WTC11 (cell line): Measurements from ENCODE around the gene EHD4. TPM values are rescaled to one million over a fixed set of nuclear protein-coding genes. Genes with fewer than 3 reads are reported as not detected.

Experiments
- ATAC-seq: fragments of 200-7000 bp; cut with Tn5 transposase; 2 replicates; pipeline ENCODE4 v1.10.0; 2021; ENCODE audit warnings: mild to moderate bottlenecking, moderate library complexity
- CTCF ChIA-PET: fragments of 300-600 bp; sonication (Branson Sonifier 250); formaldehyde crosslinking; loops from one replicate; lab custom pipeline; 2021; ENCODE audit warnings: antibody characterized with exemption; lab: Charles Lee
- POLR2A ChIA-PET: fragments of 350-600 bp; sonication (Branson Sonifier 250); formaldehyde crosslinking; loops from one replicate; lab custom pipeline; 2021; ENCODE audit warnings: antibody characterized with exemption; lab: Charles Lee
- DNase-seq: peaks from one replicate; pipeline ENCODE4 v3.0.0; 2021; ENCODE audit warnings: low spot score
- H3K27ac Mint-ChIP-seq: 2 replicates; pipeline ENCODE4 v1.8.0; 2021; ENCODE audit warnings: mixed read lengths
- H3K27me3 Mint-ChIP-seq: 2 replicates; pipeline ENCODE4 v1.8.0; 2021; ENCODE audit warnings: low read depth, mild to moderate bottlenecking, moderate library complexity, mixed read lengths
- H3K36me3 Mint-ChIP-seq: 2 replicates; pipeline ENCODE4 v1.8.0; 2021; ENCODE audit warnings: mixed read lengths
- H3K4me1 Mint-ChIP-seq: 2 replicates; pipeline ENCODE4 v1.8.0; 2022; ENCODE audit warnings: mixed read lengths
- H3K4me3 Mint-ChIP-seq: 2 replicates; pipeline ENCODE4 v1.8.0; 2021; ENCODE audit warnings: mild to moderate bottlenecking, moderate library complexity, mixed read lengths
- H3K9me3 Mint-ChIP-seq: 2 replicates; pipeline ENCODE4 v1.8.0; 2021; ENCODE audit warnings: mixed read lengths
- CREM ChIP-seq: sonication (generic); formaldehyde crosslinking; IDR thresholded peaks from 2 replicates; pipeline ENCODE4 v1.8.1; 2022; ENCODE audit warnings: mild to moderate bottlenecking, missing genetic modification reagents, moderate library complexity
- E2F1 ChIP-seq: sonication (generic); formaldehyde crosslinking; IDR thresholded peaks from 2 replicates; pipeline ENCODE4 v1.8.0; 2022; ENCODE audit warnings: mild to moderate bottlenecking, missing genetic modification reagents
- ELF4 ChIP-seq: sonication (generic); formaldehyde crosslinking; IDR thresholded peaks from 2 replicates; pipeline ENCODE4 v1.8.1; 2022; ENCODE audit warnings: low read depth, mild to moderate bottlenecking, moderate library complexity, missing genetic modification reagents
- EMX1 ChIP-seq: fragments of 250-450 bp; sonication (Bioruptor Pico); IDR thresholded peaks from 2 replicates; pipeline ENCODE4 v1.8.0; 2021; ENCODE audit warnings: mild to moderate bottlenecking
- HMGXB4 ChIP-seq: sonication (generic); formaldehyde crosslinking; IDR thresholded peaks from 2 replicates; pipeline ENCODE4 v1.8.1; 2023; ENCODE audit warnings: mild to moderate bottlenecking, moderate library complexity, missing genetic modification reagents
- NFYB ChIP-seq: sonication (generic); formaldehyde crosslinking; conservative IDR thresholded peaks from 2 replicates; pipeline ENCODE4 v1.8.0; 2022; ENCODE audit warnings: low read depth, missing genetic modification reagents
- SMAD4 ChIP-seq: sonication (generic); formaldehyde crosslinking; IDR thresholded peaks from 2 replicates; pipeline ENCODE4 v1.8.0; 2022; ENCODE audit warnings: mild to moderate bottlenecking, missing genetic modification reagents
- SP1 ChIP-seq: sonication (generic); formaldehyde crosslinking; conservative IDR thresholded peaks from 2 replicates; pipeline ENCODE4 v1.8.1; 2022; ENCODE audit warnings: missing genetic modification reagents
- TEAD1 ChIP-seq: sonication (generic); formaldehyde crosslinking; IDR thresholded peaks from 2 replicates; pipeline ENCODE4 v1.8.0; 2022; ENCODE audit warnings: mild to moderate bottlenecking, missing genetic modification reagents
- USF1 ChIP-seq: sonication (generic); formaldehyde crosslinking; IDR thresholded peaks from 2 replicates; pipeline ENCODE4 v1.8.0; 2022; ENCODE audit warnings: mild to moderate bottlenecking, missing genetic modification reagents
- USF2 ChIP-seq: sonication (generic); formaldehyde crosslinking; IDR thresholded peaks from 2 replicates; pipeline ENCODE4 v1.8.1; 2023; ENCODE audit warnings: mild to moderate bottlenecking, missing genetic modification reagents, moderate library complexity
- ZNF138 ChIP-seq: sonication (generic); formaldehyde crosslinking; conservative IDR thresholded peaks from 2 replicates; pipeline ENCODE4 v1.8.1; 2022; ENCODE audit warnings: mild to moderate bottlenecking, moderate library complexity, missing genetic modification reagents
- ZNF396 ChIP-seq: fragments of 250-450 bp; sonication (Bioruptor Pico); IDR thresholded peaks from 2 replicates; pipeline ENCODE4 v1.8.0; 2021; ENCODE audit warnings: mild to moderate bottlenecking, moderate library complexity, borderline replicate concordance
- ZNF416 ChIP-seq: fragments of 250-450 bp; sonication (Bioruptor Pico); IDR thresholded peaks from 2 replicates; pipeline ENCODE4 v1.9.0; 2021; ENCODE audit warnings: mild to moderate bottlenecking, inconsistent platforms
- total RNA-seq: library from RNA; stranded (reverse); gene quantifications from 3 replicates; pipeline ENCODE4 v1.2.3, GENCODE V29; 2021
- TF ChIP-seq, protein P1 (sequence below): sonication (generic); formaldehyde crosslinking; IDR thresholded peaks from 2 replicates; pipeline ENCODE4 v1.8.0; 2023; ENCODE audit warnings: missing genetic modification reagents

EHD4 gene
- total RNA-seq, 1 experiment from 2014 or later, result 23.9 TPM

DNA sequence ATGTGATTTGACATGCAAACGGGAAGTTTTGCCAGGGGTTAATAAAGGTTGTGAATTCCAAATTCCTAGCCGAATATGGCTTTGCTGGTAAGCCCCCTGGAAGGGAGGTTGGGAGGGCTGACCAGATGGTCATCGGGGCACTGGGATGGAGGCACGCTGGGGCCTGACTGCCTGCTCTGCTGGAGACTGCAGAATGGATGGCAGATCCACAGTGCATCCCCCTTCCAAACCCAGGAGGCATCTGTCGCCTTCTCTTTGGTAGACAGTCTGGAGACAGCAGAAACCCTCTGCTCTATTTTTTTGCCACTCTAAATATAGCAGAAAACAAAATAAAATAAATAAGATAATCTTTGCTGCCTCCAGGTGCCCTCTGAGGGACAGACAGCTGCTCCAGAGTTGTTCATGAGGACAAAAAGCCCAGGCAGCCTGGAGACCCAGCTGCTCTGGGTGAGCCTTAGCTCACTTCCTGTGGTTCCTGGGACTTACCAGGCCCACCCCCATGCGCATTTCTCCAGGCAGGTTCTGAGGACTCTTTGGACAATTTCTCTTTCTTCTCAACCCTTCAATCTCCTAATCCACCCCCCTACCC, 72.4 kb downstream of the EHD4 start (continued):
- no peak for TF ChIP-seq SP1 (CRISPR knock-in tag)
- no peak for TF ChIP-seq ELF4 (CRISPR knock-in tag)
- no peak for TF ChIP-seq USF1 (CRISPR knock-in tag)
- no peak for TF ChIP-seq E2F1 (CRISPR knock-in tag)
- TF ChIP-seq, protein P1, sequence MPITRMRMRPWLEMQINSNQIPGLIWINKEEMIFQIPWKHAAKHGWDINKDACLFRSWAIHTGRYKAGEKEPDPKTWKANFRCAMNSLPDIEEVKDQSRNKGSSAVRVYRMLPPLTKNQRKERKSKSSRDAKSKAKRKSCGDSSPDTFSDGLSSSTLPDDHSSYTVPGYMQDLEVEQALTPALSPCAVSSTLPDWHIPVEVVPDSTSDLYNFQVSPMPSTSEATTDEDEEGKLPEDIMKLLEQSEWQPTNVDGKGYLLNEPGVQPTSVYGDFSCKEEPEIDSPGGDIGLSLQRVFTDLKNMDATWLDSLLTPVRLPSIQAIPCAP (CRISPR knock-in tag), result no peak
- no peak for TF ChIP-seq ZNF138

GRCh38 chr15:41897363-41897799, 75.0 kb downstream of the EHD4 start:
- 0 out of 2 replicates have a peak, but pooled peaks cover 4% of the 10 kb centered on the region for H3K9me3 Mint-ChIP-seq
- no peaks in the 10 kb centered on the region for H3K4me1 Mint-ChIP-seq
- peaks cover 20% of the 10 kb centered on the region for H3K36me3 Mint-ChIP-seq
- TF ChIP-seq USF2 (CRISPR knock-in tag) (no peak), SMAD4 (CRISPR knock-in tag) (no peak), ZNF396 (no peak), HMGXB4 (no peak), EMX1 (no peak), CREM (CRISPR knock-in tag) (no peak), NFYB (no peak), ZNF416 (CRISPR knock-in tag) (no peak)
- TF ChIP-seq, protein P1 (CRISPR knock-in tag), result no peak
- TF ChIP-seq, all 79 proteins: peak for 0
- ATAC-seq (no peak), DNase-seq (no peak)
- CTCF ChIA-PET, result no interaction called here
- H3K27ac Mint-ChIP-seq, result peak overlapping the region; percentile 26
- POLR2A ChIA-PET, result interaction anchor here (0.6 kb wide), 1 partner anchor 345 kb away, joined by 5 read pairs; no protein-coding TSS in a partner anchor
- H3K27me3 Mint-ChIP-seq, result no peaks in the 10 kb centered on the region
- H3K4me3 Mint-ChIP-seq, result no peak overlapping the region

DNA sequence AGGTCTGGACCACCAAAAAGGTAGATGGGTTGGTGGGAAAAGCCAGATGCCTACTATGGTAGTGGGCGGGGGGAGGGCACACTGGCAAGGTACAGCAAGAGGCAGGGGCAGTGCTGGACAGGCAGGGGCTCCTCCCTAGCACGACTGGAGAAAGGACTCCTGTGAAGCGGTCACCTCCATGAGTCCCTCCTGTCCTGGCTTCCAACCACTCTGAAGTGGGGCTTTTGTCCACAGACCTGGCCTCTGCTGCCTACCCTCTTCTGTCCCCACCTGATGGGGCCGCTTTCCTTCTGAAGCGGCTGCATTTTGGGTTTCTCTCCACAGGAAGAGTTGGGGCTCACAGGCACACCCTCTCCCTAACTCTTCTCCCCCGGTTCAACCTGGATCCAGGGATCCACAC, 75.8 kb downstream of the EHD4 start:
- CTCF ChIA-PET, result no interaction called here
- H3K4me1 Mint-ChIP-seq, result no peaks in the 10 kb centered on the region
- DNase-seq, result no peak
- H3K27ac Mint-ChIP-seq, result no peak overlapping the region
- H3K27me3 Mint-ChIP-seq, result no peaks in the 10 kb centered on the region
- TF ChIP-seq TEAD1 (CRISPR knock-in tag), result no peak
- no peak overlapping the region for H3K4me3 Mint-ChIP-seq
- H3K36me3 Mint-ChIP-seq, result peaks cover 19% of the 10 kb centered on the region
- no peak for ATAC-seq
- POLR2A ChIA-PET, result no interaction called here
- 0 out of 2 replicates have a peak, but pooled peaks cover 4% of the 10 kb centered on the region for H3K9me3 Mint-ChIP-seq
